Lower lobe of right lung (tissue), 2 donors: Measurements from ENCODE around the gene NRIP1. TPM values are rescaled to one million over a fixed set of nuclear protein-coding genes. Genes with fewer than 3 reads are reported as not detected.
A peak's percentile ranks its signal among the peaks of the same experiment; 100 is the strongest.

Source experiments
- ATAC-seq, 2 donors: fragments of 200-7000 bp; cut with Tn5 transposase; one replicate each; pipeline ENCODE4 v1.9.1; 2020 to 2022; ENCODE audit warnings: mild to moderate bottlenecking in 2 of 2, moderate library complexity in 2 of 2
- DNase-seq: peaks from one replicate; pipeline ENCODE4 v3.0.0-alpha.2; 2020
- H3K27ac ChIP-seq: fragments of 200-600 bp; one replicate; pipeline ENCODE4 v1.8.0; 2022
- H3K27me3 ChIP-seq: fragments of 200-600 bp; one replicate; pipeline ENCODE4 v1.8.0; 2022; ENCODE audit warnings: low read depth
- H3K36me3 ChIP-seq: fragments of 200-600 bp; one replicate; pipeline ENCODE4 v1.8.0; 2022; ENCODE audit warnings: mild to moderate bottlenecking
- H3K4me1 ChIP-seq: fragments of 200-600 bp; one replicate; pipeline ENCODE4 v1.8.0; 2022
- H3K4me3 ChIP-seq: fragments of 200-600 bp; one replicate; pipeline ENCODE4 v1.8.0; 2022; ENCODE audit warnings: mild to moderate bottlenecking
- H3K9me3 ChIP-seq: fragments of 200-600 bp; one replicate; pipeline ENCODE4 v1.8.0; 2022
- intact Hi-C: fragments of 100-400 bp; cut with DNase I; formaldehyde crosslinking; loops from one replicate; pipeline ENCODE4 v1.11.0; 2022
- long read RNA-seq: library from polyadenylated mRNA; unstranded; transcript quantifications from one replicate; pipeline ENCODE4 v2.0.0, GENCODE V29; 2021
- total RNA-seq: library from RNA; stranded (reverse); fragmentation: NEBNext Ultra II Directional; extraction: Animal tissue kit (Norgen Biotek cat#: 25700); gene quantifications from one replicate; pipeline ENCODE4 v1.2.1, GENCODE V29; 2021
- TF ChIP-seq, protein P1 (sequence below): fragments of 200-600 bp; IDR thresholded peaks from one replicate; pipeline ENCODE4 v1.8.0; 2022; ENCODE audit warnings: antibody characterized with exemption, mild to moderate bottlenecking
- donor health status: DM: no; HTN: yes; CAD: no; lungs with severe emphysema.

Gene NRIP1, protein sequence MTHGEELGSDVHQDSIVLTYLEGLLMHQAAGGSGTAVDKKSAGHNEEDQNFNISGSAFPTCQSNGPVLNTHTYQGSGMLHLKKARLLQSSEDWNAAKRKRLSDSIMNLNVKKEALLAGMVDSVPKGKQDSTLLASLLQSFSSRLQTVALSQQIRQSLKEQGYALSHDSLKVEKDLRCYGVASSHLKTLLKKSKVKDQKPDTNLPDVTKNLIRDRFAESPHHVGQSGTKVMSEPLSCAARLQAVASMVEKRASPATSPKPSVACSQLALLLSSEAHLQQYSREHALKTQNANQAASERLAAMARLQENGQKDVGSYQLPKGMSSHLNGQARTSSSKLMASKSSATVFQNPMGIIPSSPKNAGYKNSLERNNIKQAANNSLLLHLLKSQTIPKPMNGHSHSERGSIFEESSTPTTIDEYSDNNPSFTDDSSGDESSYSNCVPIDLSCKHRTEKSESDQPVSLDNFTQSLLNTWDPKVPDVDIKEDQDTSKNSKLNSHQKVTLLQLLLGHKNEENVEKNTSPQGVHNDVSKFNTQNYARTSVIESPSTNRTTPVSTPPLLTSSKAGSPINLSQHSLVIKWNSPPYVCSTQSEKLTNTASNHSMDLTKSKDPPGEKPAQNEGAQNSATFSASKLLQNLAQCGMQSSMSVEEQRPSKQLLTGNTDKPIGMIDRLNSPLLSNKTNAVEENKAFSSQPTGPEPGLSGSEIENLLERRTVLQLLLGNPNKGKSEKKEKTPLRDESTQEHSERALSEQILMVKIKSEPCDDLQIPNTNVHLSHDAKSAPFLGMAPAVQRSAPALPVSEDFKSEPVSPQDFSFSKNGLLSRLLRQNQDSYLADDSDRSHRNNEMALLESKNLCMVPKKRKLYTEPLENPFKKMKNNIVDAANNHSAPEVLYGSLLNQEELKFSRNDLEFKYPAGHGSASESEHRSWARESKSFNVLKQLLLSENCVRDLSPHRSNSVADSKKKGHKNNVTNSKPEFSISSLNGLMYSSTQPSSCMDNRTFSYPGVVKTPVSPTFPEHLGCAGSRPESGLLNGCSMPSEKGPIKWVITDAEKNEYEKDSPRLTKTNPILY (N-terminal part only)
- total RNA-seq: 60.0 TPM
- long read RNA-seq, full-length matches to known transcripts: 25 of 34 reads
- long read RNA-seq, partial matches to known transcripts: 0 of 34 reads
- long read RNA-seq, other reads (novel, unspliced or antisense): 9 of 34 reads

DNA sequence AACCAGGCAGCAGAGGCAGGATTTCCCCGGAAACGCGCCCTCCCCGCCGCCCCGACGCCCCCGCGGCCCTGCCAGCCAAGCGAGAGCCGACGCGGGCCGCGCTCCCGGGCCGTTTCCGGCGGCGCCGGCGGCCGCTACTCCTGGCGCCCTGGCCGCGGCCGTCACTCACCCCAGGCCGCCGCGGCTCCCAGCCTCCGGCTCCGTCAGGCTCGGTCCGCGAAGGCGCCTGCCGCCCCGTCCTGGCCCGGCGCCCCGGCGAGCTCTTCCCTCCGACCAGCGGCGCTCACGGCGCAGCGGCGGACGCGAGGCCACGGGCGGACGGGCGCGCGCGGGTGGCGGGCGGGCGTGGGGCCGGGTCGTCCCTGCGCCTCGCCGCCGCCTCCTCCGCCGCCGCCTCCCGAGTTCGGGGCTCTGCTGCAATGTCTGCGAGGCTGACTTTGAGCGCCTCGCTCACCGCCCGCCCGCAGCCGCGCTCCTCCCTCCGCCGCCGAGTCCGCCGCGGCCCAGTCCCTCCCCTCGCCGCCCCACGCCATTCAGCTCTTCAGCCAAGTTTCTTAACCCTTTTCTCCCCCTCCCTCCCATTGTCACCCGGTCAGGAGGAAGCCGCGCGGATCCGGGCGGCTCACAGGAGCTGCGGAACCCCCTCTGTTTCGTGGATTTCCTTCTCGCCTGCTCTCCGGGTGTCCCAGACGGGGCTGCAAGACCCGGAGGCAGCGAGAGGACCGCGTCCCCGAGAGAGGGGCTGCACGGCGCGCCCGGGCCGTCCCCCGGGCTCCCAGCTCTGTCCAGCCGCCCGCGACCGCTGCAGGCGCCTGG, at the start of gene NRIP1:
NRIP1 (minus strand) TSS at position 425 of the 816 bp plus-strand sequence. CDS start 96,808 bp downstream, outside the sequence.
- intact Hi-C loops: no loop called here
- TF ChIP-seq, protein P1, sequence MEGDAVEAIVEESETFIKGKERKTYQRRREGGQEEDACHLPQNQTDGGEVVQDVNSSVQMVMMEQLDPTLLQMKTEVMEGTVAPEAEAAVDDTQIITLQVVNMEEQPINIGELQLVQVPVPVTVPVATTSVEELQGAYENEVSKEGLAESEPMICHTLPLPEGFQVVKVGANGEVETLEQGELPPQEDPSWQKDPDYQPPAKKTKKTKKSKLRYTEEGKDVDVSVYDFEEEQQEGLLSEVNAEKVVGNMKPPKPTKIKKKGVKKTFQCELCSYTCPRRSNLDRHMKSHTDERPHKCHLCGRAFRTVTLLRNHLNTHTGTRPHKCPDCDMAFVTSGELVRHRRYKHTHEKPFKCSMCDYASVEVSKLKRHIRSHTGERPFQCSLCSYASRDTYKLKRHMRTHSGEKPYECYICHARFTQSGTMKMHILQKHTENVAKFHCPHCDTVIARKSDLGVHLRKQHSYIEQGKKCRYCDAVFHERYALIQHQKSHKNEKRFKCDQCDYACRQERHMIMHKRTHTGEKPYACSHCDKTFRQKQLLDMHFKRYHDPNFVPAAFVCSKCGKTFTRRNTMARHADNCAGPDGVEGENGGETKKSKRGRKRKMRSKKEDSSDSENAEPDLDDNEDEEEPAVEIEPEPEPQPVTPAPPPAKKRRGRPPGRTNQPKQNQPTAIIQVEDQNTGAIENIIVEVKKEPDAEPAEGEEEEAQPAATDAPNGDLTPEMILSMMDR: no peak
- Histone ChIP-seq H3K4me3 (peak within 1 kb of the TSS; percentile 80), H3K36me3 (no peaks in the 10 kb centered on the region), H3K4me1 (peaks cover 37% of the 10 kb centered on the region), H3K27me3 (no peaks in the 10 kb centered on the region), H3K9me3 (no peaks in the 10 kb centered on the region), H3K27ac (peak within 1 kb of the TSS; percentile 95)
- DNase-seq (peak; percentile 94), ATAC-seq (peak; percentile 93 to 96)

DNA sequence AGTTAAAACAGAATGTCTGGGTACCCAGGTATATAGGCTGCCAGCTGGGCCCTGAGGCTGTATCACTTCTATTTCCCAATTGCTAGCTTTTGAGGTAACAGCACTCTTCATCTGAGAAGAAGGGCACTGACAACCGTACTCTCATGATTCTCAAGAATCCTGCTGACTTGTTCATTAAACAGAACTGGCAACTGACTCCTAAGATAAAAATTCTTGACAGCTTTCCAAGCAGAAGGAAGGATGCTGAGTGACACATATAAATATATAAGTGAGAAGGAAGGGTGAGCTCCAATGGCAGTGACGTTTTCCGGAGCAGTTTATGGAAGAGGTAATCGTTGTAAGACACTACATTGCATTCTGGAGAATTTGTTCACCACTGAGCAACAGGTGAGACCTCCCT, 48.1 kb upstream of the NRIP1 start:
- intact Hi-C loops: no loop called here
- no peak for DNase-seq

DNA sequence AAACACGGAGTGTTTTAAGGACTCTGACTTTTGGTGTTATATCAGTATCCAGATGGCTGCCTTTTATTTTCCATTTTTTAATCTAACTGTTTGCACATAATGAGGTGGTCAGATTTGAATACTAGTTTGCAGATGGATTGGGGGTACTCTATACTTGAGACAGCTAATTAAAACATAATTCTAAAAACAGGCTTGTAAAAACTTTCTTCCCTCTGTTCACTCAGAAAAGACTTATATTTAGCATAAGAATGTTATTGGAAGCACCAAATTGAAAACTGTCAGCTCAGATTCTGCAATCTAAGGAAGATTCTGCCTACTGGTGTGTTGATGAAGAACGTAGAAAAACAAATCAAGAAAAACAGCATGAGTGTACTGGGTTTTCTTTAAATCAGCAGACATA, 44.0 kb upstream of the NRIP1 start:
- H3K27me3 ChIP-seq: no peaks in the 10 kb centered on the region
- DNase-seq: no peak
- H3K4me3 ChIP-seq: no peak overlapping the region
- ATAC-seq: no peak
- no peak overlapping the region for H3K27ac ChIP-seq
- TF ChIP-seq, protein P1: no peak
- no peaks in the 10 kb centered on the region for H3K4me1 ChIP-seq
- intact Hi-C loops: no loop called here
- no peaks in the 10 kb centered on the region for H3K36me3 ChIP-seq
- no peaks in the 10 kb centered on the region for H3K9me3 ChIP-seq

More for the DNA sequence above, 48.1 kb upstream of the NRIP1 start:
- Histone ChIP-seq H3K27ac (no peak overlapping the region), H3K9me3 (no peaks in the 10 kb centered on the region), H3K36me3 (no peaks in the 10 kb centered on the region), H3K4me3 (no peak overlapping the region), H3K27me3 (no peaks in the 10 kb centered on the region), H3K4me1 (no peaks in the 10 kb centered on the region)
- TF ChIP-seq, protein P1: no peak
- no peak for ATAC-seq

DNA sequence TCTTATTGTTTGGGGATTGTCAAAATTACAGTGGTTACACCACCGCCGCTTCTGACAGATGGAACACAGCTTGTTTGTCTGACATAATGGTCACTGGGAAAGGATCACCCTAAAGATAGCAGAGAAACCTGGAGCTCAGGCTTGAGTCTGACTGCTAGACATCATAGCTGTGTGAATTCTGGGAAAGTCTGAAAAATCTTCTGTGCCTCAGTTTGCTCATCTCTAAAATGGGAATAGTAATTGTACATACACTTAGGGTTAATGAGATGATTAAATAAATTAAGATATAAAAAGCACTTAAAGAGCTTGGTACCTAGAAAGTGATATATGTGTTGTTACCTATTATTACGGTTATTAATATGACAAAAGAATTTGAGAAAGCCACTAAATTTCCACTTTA, 39.7 kb upstream of the NRIP1 start:
- DNase-seq: no peak
- TF ChIP-seq, protein P1: no peak
- intact Hi-C loops: no loop called here
- Histone ChIP-seq H3K9me3 (no peaks in the 10 kb centered on the region), H3K36me3 (no peaks in the 10 kb centered on the region), H3K27me3 (no peaks in the 10 kb centered on the region), H3K4me1 (no peaks in the 10 kb centered on the region), H3K4me3 (no peak overlapping the region), H3K27ac (no peak overlapping the region)
- ATAC-seq: no peak
